Activated gamma-delta T cell treated with anti-CD3 and anti-CD28 coated beads, Interleukin-2, amount 50 U/mL, for 16 hours (primary cell): ENCODE data around the gene KIFC3.
"Not testable (repeated sequence)": the region's sequence is repeated elsewhere in the genome, so short reads cannot be mapped to it uniquely, and the experiment has no call there.

ENCODE experiments used
- DNase-seq: peaks from one replicate; pipeline ENCODE4 v3.0.0-alpha.2; 2020; ENCODE audit warnings: low read depth

Gene KIFC3

GRCh38 chr16:57825298-57826044 lies 23.2 kb upstream of the KIFC3 start:
- DNase-seq: no peak

DNA sequence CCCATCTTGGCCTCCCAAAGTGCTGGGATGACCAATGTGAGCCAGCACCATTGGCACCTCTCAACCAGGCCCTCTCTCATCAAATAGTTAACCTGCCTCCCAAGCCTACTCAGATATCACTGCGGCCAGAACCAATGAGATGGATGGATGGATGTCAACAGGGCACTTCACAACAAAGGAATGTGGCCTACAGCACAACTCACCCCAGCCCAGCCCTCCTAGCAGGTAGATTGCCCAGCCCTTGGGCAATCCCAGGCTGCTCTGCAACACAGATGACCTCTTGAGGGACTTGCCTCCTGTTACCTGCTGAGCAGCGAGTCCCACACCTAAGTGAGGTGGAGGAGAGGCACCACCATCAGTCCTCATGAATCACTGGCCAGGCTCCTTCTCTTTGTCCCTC lies 22.6 kb upstream of the KIFC3 start:
- DNase-seq: no peak

DNA sequence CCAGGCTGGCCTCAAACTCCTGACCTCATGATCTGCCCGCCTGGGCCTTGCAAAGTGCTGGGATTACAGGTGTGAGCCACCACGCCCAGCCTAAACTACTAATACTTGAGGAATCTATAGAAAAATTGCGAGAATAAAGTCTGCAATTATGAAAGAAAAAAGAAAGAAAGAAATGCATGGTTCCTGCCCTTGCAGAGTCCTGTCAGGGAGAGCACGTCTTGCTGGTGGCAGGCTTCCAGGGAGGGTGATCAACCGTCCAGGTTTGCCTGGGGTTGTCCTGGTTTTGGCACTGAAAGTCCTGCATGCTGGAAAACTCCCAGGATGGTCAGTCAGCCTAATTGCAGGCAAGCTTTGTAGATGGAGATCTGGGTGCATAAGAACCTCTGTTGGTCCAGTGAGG lies 21.5 kb upstream of the KIFC3 start:
- no peak for DNase-seq

GRCh38 chr16:57822856-57823255 lies 20.6 kb upstream of the KIFC3 start:
- no peak for DNase-seq

GRCh38 chr16:57822018-57822553 lies 19.8 kb upstream of the KIFC3 start:
- no peak for DNase-seq

- DNase-seq: no peak
These were observed 19.1 kb upstream of the KIFC3 start for GRCh38 chr16:57821149-57821971.

DNA sequence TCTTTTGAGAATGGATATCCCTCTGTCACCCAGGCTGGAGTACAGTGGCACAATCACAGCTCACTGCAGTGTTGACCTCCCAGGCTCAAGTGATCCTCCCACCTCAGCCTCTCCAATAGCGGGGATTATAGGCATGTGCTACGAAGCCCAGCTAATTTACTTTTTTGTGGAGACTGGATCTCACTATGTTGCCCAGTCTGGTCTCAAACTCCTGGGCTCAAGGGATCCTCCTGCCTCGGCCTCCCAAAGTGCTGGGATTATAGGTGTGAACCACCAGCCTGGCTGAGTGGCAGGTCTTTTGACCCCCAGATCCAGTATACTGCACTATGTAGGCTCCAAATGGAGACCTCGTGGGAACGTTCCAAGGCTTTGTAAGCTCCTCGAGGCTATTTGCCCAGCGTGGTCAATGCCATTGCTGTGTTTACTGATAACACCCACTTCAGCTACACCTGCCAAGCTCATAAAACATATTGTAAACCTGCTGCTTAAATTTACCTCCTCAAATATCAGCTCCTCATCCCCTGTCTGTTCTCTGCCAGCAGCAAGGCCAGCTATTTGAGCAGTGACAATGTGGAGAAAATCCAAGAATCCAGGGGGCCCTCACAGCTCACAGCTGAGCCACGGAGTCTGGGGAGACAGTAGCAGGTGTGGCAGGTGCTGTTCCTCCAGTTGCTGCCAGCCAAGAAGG lies 16.2 kb upstream of the KIFC3 start:
- no peak for DNase-seq

- no peak for DNase-seq
These were observed 15.4 kb upstream of the KIFC3 start for GRCh38 chr16:57817680-57818079.

- peak; percentile 20 for DNase-seq
These were observed 13.9 kb upstream of the KIFC3 start for GRCh38 chr16:57815987-57816745.

DNA sequence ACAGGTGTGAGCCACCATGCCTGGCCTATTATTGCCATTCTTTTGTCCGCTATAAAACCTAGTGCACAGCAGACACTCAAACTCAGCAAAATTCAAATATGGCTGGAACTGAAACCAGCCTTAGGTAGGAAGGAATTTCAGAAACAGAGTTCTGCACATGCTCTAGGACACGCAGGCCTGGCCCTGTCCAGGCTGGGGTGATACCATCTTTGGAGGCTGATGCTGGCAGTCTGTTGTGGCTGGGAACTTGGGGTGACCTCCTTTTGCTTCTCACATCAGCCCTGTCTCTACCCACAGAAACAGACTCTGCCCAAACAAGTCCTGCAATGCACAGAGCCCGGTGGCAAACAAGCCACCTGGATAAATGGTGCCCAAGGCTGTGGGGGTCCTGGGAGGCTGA lies 12.6 kb upstream of the KIFC3 start:
- no peak for DNase-seq

DNA sequence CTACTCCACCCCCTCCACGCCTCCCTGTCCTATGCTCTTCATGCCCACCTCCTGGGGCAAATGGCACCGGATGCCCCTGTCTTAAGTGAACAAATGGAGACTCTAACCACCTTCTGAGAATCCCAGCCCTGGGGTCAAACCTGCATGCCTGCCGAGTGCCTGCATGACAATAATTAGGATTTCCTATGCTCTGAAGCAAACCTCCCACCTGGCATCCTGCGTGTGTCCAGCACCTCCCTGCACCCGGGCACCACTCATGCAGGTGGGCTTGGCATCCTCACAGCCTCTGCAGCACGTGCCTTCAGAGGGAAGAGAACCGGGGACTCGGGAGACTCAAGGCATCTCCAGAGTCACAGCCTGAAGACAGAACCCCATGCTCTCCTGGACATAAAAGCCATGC lies 11.2 kb upstream of the KIFC3 start:
- DNase-seq: no peak

- DNase-seq: not testable (repeated sequence)
These were observed 9.0 kb upstream of the KIFC3 start for GRCh38 chr16:57811340-57811739.

- peak; percentile 80 for DNase-seq
These were observed 8.1 kb upstream of the KIFC3 start for GRCh38 chr16:57810197-57811031.

GRCh38 chr16:57809276-57810196 lies 7.2 kb upstream of the KIFC3 start:
- no peak for DNase-seq

GRCh38 chr16:57808589-57809228 lies 6.4 kb upstream of the KIFC3 start:
- DNase-seq: no peak

- peak; percentile 47 for DNase-seq
These were observed 5.8 kb upstream of the KIFC3 start for GRCh38 chr16:57807968-57808528.

GRCh38 chr16:57807252-57807967 lies 5.1 kb upstream of the KIFC3 start:
- no peak for DNase-seq

GRCh38 chr16:57805176-57805575 lies 2.9 kb upstream of the KIFC3 start:
- DNase-seq: no peak
